Endothelial cell of umbilical vein (primary cell): ENCODE measurements around the gene ETV6. TPM values are rescaled to one million over a fixed set of nuclear protein-coding genes. Genes with fewer than 3 reads are reported as not detected.

ENCODE experiments used
- BruUV-seq: library from RNA; stranded (reverse); fragments of 400-500 nt; replicated peaks from 2 replicates; lab custom pipeline; 2021; lab: Mats Ljungman, UMichigan
- CTCF ChIA-PET: fragments of 300-600, 350-600 bp; sonication (Branson Sonifier 250); formaldehyde crosslinking; loops from one replicate; lab custom pipeline; 2021; ENCODE audit warnings: antibody characterized with exemption, inconsistent platforms; lab: Charles Lee
- POLR2A ChIA-PET: fragments of 300-600, 350-600 bp; sonication (Branson Sonifier 250); formaldehyde crosslinking; loops from one replicate; lab custom pipeline; 2021; ENCODE audit warnings: antibody characterized with exemption, inconsistent platforms; lab: Charles Lee
- DNase-seq: peaks from one replicate; pipeline ENCODE4 v3.0.0-alpha.2; 2011; ENCODE audit warnings: low read depth, low spot score
- FAIRE-seq: peaks from 2 replicates; lab custom pipeline; 2011; peaks lifted over from hg19 to GRCh38; lab: Jason Lieb, UNC
- H2AFZ ChIP-seq: 2 replicates; pipeline ENCODE4 v1.6.0; 2012; ENCODE audit warnings: low read depth, low read length, control low read depth, inconsistent platforms
- H3K27ac ChIP-seq: 2 replicates; pipeline ENCODE4 v1.5.1; 2011; ENCODE audit warnings: low read depth, mild to moderate bottlenecking, control low read depth, low read length, moderate library complexity; ENCODE audit not compliant: insufficient read depth
- H3K27me3 ChIP-seq, 2 experiments: 2 replicates each; pipeline versions ENCODE4 v1.6.0 to v1.6.1; 2011; ENCODE audit warnings: low read length in 2 of 2, mixed read lengths in 1 of 2; ENCODE audit not compliant: control insufficient read depth in 2 of 2, insufficient read depth in 2 of 2
- H3K36me3 ChIP-seq, 2 experiments: 2 replicates in 1 of 2; 3 replicates in 1 of 2; pipeline ENCODE4 v1.5.1; 2011; ENCODE audit warnings: low read length in 2 of 2, mild to moderate bottlenecking in 1 of 2, moderate library complexity in 1 of 2; ENCODE audit not compliant: control insufficient read depth in 2 of 2, insufficient read depth in 2 of 2; ENCODE audit errors: extremely low read depth in 1 of 2
- H3K4me1 ChIP-seq: 3 replicates; pipeline ENCODE4 v1.5.1; 2011; ENCODE audit warnings: mild to moderate bottlenecking, low read length; ENCODE audit not compliant: control insufficient read depth, insufficient read depth; ENCODE audit errors: extremely low read depth
- H3K4me2 ChIP-seq: 2 replicates; pipeline ENCODE4 v1.6.1; 2011; ENCODE audit warnings: low read length, control low read depth, mixed read lengths; ENCODE audit not compliant: insufficient read depth
- H3K4me3 ChIP-seq, 3 experiments: fragments of 200-600 bp in 1 of 3; sonication (generic), shearing (Covaris generic) in 1 of 3; replicated peaks in 1 of 3; 2 replicates each; pipeline ENCODE4 v1.5.1; 2011 to 2016; ENCODE audit warnings: control low read depth in 3 of 3, low read length in 3 of 3, mild to moderate bottlenecking in 2 of 3, inconsistent platforms in 1 of 3, low read depth in 1 of 3, moderate library complexity in 1 of 3; ENCODE audit not compliant: insufficient read depth in 1 of 3
- H3K79me2 ChIP-seq: 2 replicates; pipeline ENCODE4 v1.6.0; 2012; ENCODE audit warnings: low read length, inconsistent platforms; ENCODE audit not compliant: control insufficient read depth, insufficient read depth
- H3K9ac ChIP-seq: replicated peaks from 2 replicates; pipeline ENCODE3; 2011; ENCODE audit warnings: low read length, control low read depth; ENCODE audit not compliant: insufficient read depth; ENCODE audit errors: extremely low read depth
- H3K9me1 ChIP-seq: replicated peaks from 3 replicates; pipeline ENCODE4 v1.6.0; 2011; ENCODE audit warnings: mild to moderate bottlenecking, low read length; ENCODE audit not compliant: control insufficient read depth, insufficient read depth; ENCODE audit errors: extremely low read depth
- H3K9me3 ChIP-seq: replicated peaks from 2 replicates; pipeline ENCODE4 v1.5.1; 2012; ENCODE audit warnings: low read length, inconsistent platforms; ENCODE audit not compliant: control insufficient read depth, insufficient read depth
- H4K20me1 ChIP-seq: replicated peaks from 2 replicates; pipeline ENCODE3; 2011; ENCODE audit warnings: mild to moderate bottlenecking, low read length; ENCODE audit not compliant: control insufficient read depth, insufficient read depth; ENCODE audit errors: extremely low read depth
- CTCF ChIP-seq, 2 donors: IDR thresholded peaks; 1 replicate in 1 of 2; 2 replicates in 1 of 2; pipeline ENCODE4 v1.5.1; 2011; ENCODE audit warnings: low read length in 2 of 2, mild to moderate bottlenecking in 2 of 2, moderate library complexity in 2 of 2, control low read depth in 1 of 2, inconsistent platforms in 1 of 2, low read depth in 1 of 2; ENCODE audit not compliant: insufficient read depth in 1 of 2; ENCODE audit errors: extremely low read depth in 1 of 2
- EZH2 ChIP-seq: IDR thresholded peaks from 2 replicates; pipeline ENCODE4 v1.6.1; 2012; ENCODE audit warnings: borderline replicate concordance, low read depth, mild to moderate bottlenecking, moderate library complexity, low read length, inconsistent platforms; ENCODE audit not compliant: severe bottlenecking
- FOS ChIP-seq: IDR thresholded peaks from 2 replicates; pipeline ENCODE4 v1.6.1; 2011; ENCODE audit warnings: mild to moderate bottlenecking, low read length, moderate library complexity, borderline replicate concordance; ENCODE audit not compliant: insufficient read depth
- GATA2 ChIP-seq: IDR thresholded peaks from 2 replicates; pipeline ENCODE4 v1.7.0; 2011; ENCODE audit warnings: low read depth, mild to moderate bottlenecking, moderate library complexity, mixed read lengths, low read length; ENCODE audit not compliant: insufficient read length, insufficient read depth
- JUN ChIP-seq: IDR thresholded peaks from 2 replicates; pipeline ENCODE4 v1.6.1; 2011; ENCODE audit warnings: borderline replicate concordance, low read depth; ENCODE audit not compliant: insufficient read length, insufficient read depth
- MAX ChIP-seq: IDR thresholded peaks from 2 replicates; pipeline ENCODE4 v1.6.1; 2011; ENCODE audit not compliant: insufficient read depth, insufficient read length
- POLR2A ChIP-seq: IDR thresholded peaks from 2 replicates; pipeline ENCODE4 v1.6.1; 2012; ENCODE audit warnings: low read depth, mild to moderate bottlenecking, control low read depth, low read length
- POLR2AphosphoS5 ChIP-seq: IDR thresholded peaks from 2 replicates; pipeline ENCODE4 v1.6.1; 2012; ENCODE audit warnings: low read depth, mild to moderate bottlenecking, control low read depth, low read length, moderate library complexity; ENCODE audit not compliant: insufficient read depth
- dilution Hi-C: fragments of 300-500 bp; cut with MboI; formaldehyde crosslinking; loops from one replicate; pipeline ENCODE4 v1.15.0; 2019; ENCODE audit warnings: low sequenced_read_pairs; ENCODE audit not compliant: extremely low pct_ligation_motif_present
- intact Hi-C: fragments of 100-400 bp; cut with micrococcal nuclease; formaldehyde crosslinking; loops from one replicate; pipeline ENCODE4 v1.10.0; 2022
- polyA plus RNA-seq, 4 experiments: library from polyadenylated mRNA; depleted of rRNA in 3 of 4; stranded (reverse) in 3 of 4; unstranded in 1 of 4; fragments of >200 nt; gene quantifications; 2 replicates each; pipeline versions ENCODE4 v1.2.1 to v1.2.3, GENCODE V29; 2011 to 2012; ENCODE audit warnings: missing spikeins in 1 of 4
- total RNA-seq: library from RNA; stranded (reverse); gene quantifications from 2 replicates; pipeline ENCODE4 v1.2.3, GENCODE V29; 2021

The ETV6 gene
- total and polyA plus RNA-seq, 2 donors (not counting 3 experiments of a cell fraction or from before 2014, with no cell fraction given) = 15.9 to 57.1 TPM

- DNase-seq (no peak), FAIRE-seq (no peak)
- no peak overlapping the region for H3K27ac ChIP-seq
- H3K9me3 ChIP-seq = no peaks in the 10 kb centered on the region
- no peak overlapping the region for H3K4me2 ChIP-seq
- H2AFZ ChIP-seq = no peak overlapping the region
- no peak overlapping the region for H3K9ac ChIP-seq
- H3K9me1 ChIP-seq = no peaks in the 10 kb centered on the region
- H3K4me3 ChIP-seq = no peak overlapping the region
- POLR2A ChIA-PET = no interaction called here
- no peak for TF ChIP-seq CTCF (IDR thresholded peaks at IDR 0.05; ENCODE audit: extremely low read depth in 1 of 2, insufficient read depth in 1 of 2, low read depth in 1 of 2, low read length in 2 of 2)
- no peak for TF ChIP-seq POLR2AphosphoS5
- TF ChIP-seq JUN = no peak
- TF ChIP-seq GATA2 = no peak
- TF ChIP-seq MAX = no peak
- no peak for TF ChIP-seq FOS
- TF ChIP-seq EZH2 = no peak
- TF ChIP-seq POLR2A = no peak
- no TSS peak for BruUV-seq
- CTCF ChIA-PET = no interaction called here
- no peaks in the 10 kb centered on the region for H4K20me1 ChIP-seq
- intact Hi-C loops = no loop called here
- peaks cover 0 to 23% of the 10 kb centered on the region in 2 experiments for H3K36me3 ChIP-seq
- dilution Hi-C loops = no loop called here
- no peaks in the 10 kb centered on the region for H3K27me3 ChIP-seq
- peaks cover 26% of the 10 kb centered on the region for H3K79me2 ChIP-seq
- H3K4me1 ChIP-seq = peaks cover 2% of the 10 kb centered on the region
Observed at GRCh38 chr12:11753150-11753499, 103.7 kb downstream of the ETV6 start.
